Epithelial cell of esophagus (primary cell): ENCODE data around the gene UBE2B.

Source experiments
- DNase-seq: peaks from one replicate; pipeline ENCODE4 v3.0.0; 2010; ENCODE audit warnings: low read depth
- H3K4me3 ChIP-seq: 2 replicates; pipeline ENCODE4 v1.5.1; 2011; ENCODE audit warnings: mild to moderate bottlenecking, low read length, control low read depth
- TF ChIP-seq, protein P1 (sequence below): IDR thresholded peaks from 2 replicates; pipeline ENCODE4 v1.5.1; 2011; ENCODE audit warnings: low read depth, mild to moderate bottlenecking, low read length, control low read depth, inconsistent platforms; ENCODE audit not compliant: insufficient read depth; ENCODE audit errors: missing control alignments

The UBE2B gene

DNA sequence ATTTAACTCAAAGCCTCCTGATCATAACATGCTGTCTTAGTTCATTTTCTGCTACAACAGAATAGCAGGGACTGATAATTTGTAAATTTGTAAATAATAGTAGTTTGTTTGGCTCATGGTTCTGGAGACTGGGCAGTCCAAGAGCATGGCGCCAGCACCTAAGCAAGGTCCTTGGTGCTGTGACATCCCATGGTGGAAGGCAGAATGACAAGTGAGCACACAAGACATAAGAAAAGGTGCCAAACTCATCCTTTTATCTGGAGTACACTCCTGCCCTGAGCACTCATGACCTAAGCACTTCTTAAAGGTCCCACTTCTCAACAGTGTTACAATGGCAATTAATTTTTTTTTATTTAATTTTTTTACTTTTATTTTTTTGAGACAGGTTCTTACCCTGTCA is 16.1 kb downstream of the UBE2B start:
- no peak overlapping the region for H3K4me3 ChIP-seq
- no peak for DNase-seq
- TF ChIP-seq, protein P1, sequence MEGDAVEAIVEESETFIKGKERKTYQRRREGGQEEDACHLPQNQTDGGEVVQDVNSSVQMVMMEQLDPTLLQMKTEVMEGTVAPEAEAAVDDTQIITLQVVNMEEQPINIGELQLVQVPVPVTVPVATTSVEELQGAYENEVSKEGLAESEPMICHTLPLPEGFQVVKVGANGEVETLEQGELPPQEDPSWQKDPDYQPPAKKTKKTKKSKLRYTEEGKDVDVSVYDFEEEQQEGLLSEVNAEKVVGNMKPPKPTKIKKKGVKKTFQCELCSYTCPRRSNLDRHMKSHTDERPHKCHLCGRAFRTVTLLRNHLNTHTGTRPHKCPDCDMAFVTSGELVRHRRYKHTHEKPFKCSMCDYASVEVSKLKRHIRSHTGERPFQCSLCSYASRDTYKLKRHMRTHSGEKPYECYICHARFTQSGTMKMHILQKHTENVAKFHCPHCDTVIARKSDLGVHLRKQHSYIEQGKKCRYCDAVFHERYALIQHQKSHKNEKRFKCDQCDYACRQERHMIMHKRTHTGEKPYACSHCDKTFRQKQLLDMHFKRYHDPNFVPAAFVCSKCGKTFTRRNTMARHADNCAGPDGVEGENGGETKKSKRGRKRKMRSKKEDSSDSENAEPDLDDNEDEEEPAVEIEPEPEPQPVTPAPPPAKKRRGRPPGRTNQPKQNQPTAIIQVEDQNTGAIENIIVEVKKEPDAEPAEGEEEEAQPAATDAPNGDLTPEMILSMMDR: no peak

DNA sequence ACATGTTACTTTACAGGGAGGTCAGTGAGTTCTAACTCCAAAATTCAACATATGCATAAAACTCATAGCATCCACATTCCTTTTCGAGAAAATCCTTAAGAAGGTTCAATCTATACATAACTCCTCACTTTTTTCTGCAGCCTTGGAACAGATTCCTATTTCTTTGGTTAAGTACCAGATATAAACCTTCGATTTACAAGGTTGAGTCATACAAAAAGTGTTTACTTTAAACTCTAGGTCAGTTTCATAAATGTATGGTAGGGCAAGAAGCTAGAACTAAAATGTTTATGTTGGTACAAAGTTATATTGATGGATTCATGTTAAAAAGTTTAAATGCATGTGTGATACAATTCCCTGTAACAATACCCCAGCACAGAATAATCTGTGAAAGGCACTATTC is 20.9 kb downstream of the UBE2B start:
- DNase-seq: no peak
- H3K4me3 ChIP-seq: no peak overlapping the region
- TF ChIP-seq, protein P1: no peak

DNA sequence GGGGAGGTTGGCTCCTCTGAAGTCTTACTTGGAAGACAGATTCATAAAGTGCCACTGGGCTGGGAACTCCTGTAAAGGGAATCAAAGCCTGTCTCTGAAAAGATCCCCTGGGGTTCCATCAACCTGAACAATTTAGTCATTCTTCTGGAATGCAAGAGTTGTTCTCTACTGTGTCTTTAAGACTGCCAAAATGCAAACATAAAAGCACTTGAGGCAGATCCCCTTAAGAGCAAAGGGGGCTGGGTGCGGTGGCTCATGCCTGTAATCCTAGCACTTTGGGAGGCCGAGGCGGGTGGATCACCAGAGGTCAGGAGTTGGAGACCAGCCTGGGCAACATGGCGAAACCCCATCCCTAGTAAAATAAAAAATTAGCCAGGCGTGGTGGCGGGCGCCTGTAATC is 23.6 kb downstream of the UBE2B start:
- no peak for DNase-seq

DNA sequence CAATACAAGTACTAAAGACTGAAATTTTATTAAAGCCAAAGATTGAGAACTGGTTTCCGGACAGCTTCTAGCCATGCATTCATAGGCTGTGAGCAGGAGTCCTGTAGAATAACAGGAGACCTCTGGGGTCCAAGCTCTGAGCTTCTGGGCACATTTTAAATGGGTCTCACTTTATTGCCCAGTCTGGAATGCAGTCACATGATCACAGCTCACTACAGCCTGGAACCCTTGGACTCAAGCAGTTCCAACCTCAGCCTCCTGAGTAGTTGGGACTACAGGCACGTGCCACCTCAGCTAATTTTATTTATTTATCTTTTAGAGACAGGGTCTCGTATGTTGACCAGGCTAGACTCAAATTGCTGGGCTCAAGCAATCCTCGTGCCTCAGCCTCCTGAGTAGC is 24.9 kb downstream of the UBE2B start:
- DNase-seq: no peak

More for the DNA sequence above, 23.6 kb downstream of the UBE2B start:
- H3K4me3 ChIP-seq: no peak overlapping the region
- TF ChIP-seq, protein P1: no peak

DNA sequence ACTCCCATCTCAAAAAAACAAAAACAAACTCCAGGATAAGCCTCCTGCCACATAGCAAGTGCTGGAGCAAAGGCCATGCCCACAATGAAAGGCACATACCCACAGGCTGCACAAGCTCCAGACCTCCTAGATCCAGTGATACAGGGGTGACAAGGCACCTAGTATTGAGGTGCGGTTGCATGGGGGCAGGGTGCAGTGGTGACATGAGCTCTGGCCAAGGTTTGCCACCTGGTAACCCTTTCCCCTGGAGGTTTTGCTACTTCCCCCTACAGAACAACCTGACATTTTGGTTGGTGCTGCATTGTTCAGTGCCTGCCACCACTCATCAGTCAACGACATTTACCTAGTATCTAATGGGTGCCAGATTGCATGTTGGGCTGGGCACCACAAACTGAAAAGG is 25.8 kb downstream of the UBE2B start:
- H3K4me3 ChIP-seq: no peak overlapping the region
- TF ChIP-seq, protein P1: no peak
- DNase-seq: no peak

More for the DNA sequence above, 24.9 kb downstream of the UBE2B start:
- H3K4me3 ChIP-seq: no peak overlapping the region
- TF ChIP-seq, protein P1: no peak

DNA sequence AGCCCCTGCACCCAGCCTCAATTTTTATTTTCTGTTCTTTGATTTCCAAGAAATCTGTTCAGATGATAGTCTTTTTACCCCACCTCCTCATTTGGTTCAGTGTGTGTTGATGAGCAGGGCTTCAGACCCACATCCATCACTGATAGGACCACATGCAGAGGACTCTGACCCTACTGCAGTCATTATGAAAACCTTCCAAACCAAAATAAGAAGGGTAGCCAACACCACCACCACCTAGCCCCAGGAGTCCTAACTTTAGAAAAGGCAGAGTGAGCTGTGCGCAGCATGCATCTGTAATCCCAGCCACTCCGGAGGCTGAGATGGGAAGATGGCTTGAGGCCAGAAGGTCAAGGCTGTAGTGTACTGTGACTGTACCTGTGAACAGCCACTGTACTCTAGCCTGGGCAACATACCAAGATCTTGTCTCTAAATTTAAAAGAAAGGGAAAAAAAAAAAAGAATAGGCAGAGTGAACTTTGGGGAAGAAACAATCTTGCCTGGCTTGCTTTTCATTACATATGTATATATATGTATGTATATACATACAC is 27.3 kb downstream of the UBE2B start:
- TF ChIP-seq, protein P1: no peak
- DNase-seq: no peak
- H3K4me3 ChIP-seq: no peak overlapping the region

DNA sequence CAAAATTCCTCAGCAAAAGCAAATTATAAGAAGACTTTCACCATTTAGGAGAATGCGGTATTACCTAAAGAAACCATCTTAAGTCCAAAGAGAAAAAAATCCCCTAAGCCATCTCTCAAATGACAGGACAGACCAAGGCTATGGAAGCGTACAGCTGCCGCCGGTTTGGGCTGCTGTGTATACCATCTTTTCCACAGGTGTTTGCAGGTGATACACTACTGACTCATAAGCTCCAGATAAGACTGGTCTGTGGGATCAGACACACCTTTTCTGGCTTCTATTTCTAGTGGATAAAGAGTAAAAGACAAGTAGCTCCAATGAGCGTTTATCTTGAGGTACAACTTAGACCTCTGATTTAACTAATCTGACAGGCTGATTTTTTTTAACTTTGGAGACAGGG is 32.6 kb downstream of the UBE2B start:
- peak; percentile 65 for DNase-seq
- TF ChIP-seq, protein P1: no peak
- no peak overlapping the region for H3K4me3 ChIP-seq
